HL-60 (cell line): Measurements from ENCODE around the gene ABHD2.

Experiments
- DNase-seq, 2 experiments: peaks; one replicate each; pipeline ENCODE4 v3.0.0-alpha.2; 2010 to 2020; ENCODE audit warnings: low read depth in 1 of 2, low spot score in 1 of 2
- H3K27ac ChIP-seq: fragments of 250-450 bp; sonication (Bioruptor Pico); replicated peaks from 2 replicates; pipeline ENCODE4 v1.5.1; 2020; ENCODE audit warnings: mild to moderate bottlenecking, moderate library complexity
- H3K27me3 ChIP-seq: fragments of 250-450 bp; sonication (Bioruptor Pico); 2 replicates; pipeline ENCODE4 v1.5.1; 2021; ENCODE audit warnings: mild to moderate bottlenecking, moderate library complexity; ENCODE audit not compliant: insufficient read depth, poor library complexity, severe bottlenecking
- H3K4me3 ChIP-seq: replicated peaks from 2 replicates; pipeline ENCODE4 v1.5.1; 2011; ENCODE audit warnings: mild to moderate bottlenecking, control low read depth, low read length; ENCODE audit not compliant: insufficient read depth
- GABPA ChIP-seq: IDR thresholded peaks from 2 replicates; pipeline ENCODE4 v1.6.1; 2012; ENCODE audit warnings: low read depth
- POLR2AphosphoS5 ChIP-seq: IDR thresholded peaks from 2 replicates; pipeline ENCODE4 v1.6.1; 2012; ENCODE audit warnings: low read depth
- SPI1 ChIP-seq: IDR thresholded peaks from 2 replicates; pipeline ENCODE4 v1.6.1; 2012; ENCODE audit warnings: low read depth, mild to moderate bottlenecking, borderline replicate concordance
- TF ChIP-seq, protein P1 (sequence below): IDR thresholded peaks from 2 replicates; pipeline ENCODE4 v1.6.1; 2012; ENCODE audit warnings: low read depth; ENCODE audit not compliant: insufficient replicate concordance
- TF ChIP-seq, protein P2 (sequence below): IDR thresholded peaks from one replicate; pipeline ENCODE4 v1.5.1; 2011; ENCODE audit warnings: low read length, control low read depth, inconsistent platforms; ENCODE audit not compliant: insufficient read depth

ABHD2 gene

GRCh38 chr15:89091627-89092220 is 3.5 kb downstream of the ABHD2 start:
- H3K4me3 ChIP-seq = 0 out of 2 replicates have a peak overlapping the region, but pooled peaks have one; percentile 15

DNA sequence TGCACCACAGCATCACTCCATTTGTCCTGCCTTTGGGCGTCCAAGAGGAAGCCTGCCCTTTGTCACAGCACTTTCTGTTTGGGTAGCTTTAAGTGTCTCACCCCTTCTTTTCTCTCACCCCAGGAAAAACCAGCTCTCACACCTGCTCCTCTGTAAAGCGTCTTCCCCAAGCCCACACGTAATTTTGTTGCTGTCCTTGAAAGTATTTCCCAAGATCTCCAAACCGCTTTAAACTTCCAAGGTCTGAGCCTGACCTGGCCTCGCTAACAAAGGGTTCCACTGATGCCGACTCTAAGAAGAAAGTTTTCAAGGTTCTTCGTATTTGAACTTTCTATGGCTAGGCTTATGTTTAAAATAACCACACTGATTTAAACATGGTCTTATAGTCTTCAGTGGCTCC is 5.3 kb downstream of the ABHD2 start:
- DNase-seq = peak in 1 of 2 experiments; percentile 25
- peak overlapping the region; percentile 69 for H3K27ac ChIP-seq
- H3K4me3 ChIP-seq = no peak overlapping the region
- no peaks in the 10 kb centered on the region for H3K27me3 ChIP-seq
- TF ChIP-seq GABPA = no peak
- no peak for TF ChIP-seq SPI1
- TF ChIP-seq, protein P1, sequence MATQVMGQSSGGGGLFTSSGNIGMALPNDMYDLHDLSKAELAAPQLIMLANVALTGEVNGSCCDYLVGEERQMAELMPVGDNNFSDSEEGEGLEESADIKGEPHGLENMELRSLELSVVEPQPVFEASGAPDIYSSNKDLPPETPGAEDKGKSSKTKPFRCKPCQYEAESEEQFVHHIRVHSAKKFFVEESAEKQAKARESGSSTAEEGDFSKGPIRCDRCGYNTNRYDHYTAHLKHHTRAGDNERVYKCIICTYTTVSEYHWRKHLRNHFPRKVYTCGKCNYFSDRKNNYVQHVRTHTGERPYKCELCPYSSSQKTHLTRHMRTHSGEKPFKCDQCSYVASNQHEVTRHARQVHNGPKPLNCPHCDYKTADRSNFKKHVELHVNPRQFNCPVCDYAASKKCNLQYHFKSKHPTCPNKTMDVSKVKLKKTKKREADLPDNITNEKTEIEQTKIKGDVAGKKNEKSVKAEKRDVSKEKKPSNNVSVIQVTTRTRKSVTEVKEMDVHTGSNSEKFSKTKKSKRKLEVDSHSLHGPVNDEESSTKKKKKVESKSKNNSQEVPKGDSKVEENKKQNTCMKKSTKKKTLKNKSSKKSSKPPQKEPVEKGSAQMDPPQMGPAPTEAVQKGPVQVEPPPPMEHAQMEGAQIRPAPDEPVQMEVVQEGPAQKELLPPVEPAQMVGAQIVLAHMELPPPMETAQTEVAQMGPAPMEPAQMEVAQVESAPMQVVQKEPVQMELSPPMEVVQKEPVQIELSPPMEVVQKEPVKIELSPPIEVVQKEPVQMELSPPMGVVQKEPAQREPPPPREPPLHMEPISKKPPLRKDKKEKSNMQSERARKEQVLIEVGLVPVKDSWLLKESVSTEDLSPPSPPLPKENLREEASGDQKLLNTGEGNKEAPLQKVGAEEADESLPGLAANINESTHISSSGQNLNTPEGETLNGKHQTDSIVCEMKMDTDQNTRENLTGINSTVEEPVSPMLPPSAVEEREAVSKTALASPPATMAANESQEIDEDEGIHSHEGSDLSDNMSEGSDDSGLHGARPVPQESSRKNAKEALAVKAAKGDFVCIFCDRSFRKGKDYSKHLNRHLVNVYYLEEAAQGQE = no peak
- no peak for TF ChIP-seq POLR2AphosphoS5
- TF ChIP-seq, protein P2, sequence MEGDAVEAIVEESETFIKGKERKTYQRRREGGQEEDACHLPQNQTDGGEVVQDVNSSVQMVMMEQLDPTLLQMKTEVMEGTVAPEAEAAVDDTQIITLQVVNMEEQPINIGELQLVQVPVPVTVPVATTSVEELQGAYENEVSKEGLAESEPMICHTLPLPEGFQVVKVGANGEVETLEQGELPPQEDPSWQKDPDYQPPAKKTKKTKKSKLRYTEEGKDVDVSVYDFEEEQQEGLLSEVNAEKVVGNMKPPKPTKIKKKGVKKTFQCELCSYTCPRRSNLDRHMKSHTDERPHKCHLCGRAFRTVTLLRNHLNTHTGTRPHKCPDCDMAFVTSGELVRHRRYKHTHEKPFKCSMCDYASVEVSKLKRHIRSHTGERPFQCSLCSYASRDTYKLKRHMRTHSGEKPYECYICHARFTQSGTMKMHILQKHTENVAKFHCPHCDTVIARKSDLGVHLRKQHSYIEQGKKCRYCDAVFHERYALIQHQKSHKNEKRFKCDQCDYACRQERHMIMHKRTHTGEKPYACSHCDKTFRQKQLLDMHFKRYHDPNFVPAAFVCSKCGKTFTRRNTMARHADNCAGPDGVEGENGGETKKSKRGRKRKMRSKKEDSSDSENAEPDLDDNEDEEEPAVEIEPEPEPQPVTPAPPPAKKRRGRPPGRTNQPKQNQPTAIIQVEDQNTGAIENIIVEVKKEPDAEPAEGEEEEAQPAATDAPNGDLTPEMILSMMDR = no peak

More at GRCh38 chr15:89091627-89092220, 3.5 kb downstream of the ABHD2 start:
- Histone ChIP-seq H3K27me3 (no peaks in the 10 kb centered on the region), H3K27ac (peak overlapping the region; percentile 69)
- DNase-seq = no peak
- TF ChIP-seq POLR2AphosphoS5 (no peak), GABPA (no peak), SPI1 (no peak)
- TF ChIP-seq, protein P2 = no peak

- H3K27me3 ChIP-seq = no peaks in the 10 kb centered on the region
- TF ChIP-seq, protein P1 = no peak
- peak; percentile 56; the same call in 1 of the 2 replicates for TF ChIP-seq SPI1
- H3K27ac ChIP-seq = peak overlapping the region; percentile 69
- no peak overlapping the region for H3K4me3 ChIP-seq
- DNase-seq = no peak
These were observed 6.8 kb downstream of the ABHD2 start for GRCh38 chr15:89095073-89095472.

- DNase-seq = no peak
- no peak for TF ChIP-seq POLR2AphosphoS5
- TF ChIP-seq, protein P1 = no peak
- no peak for TF ChIP-seq SPI1
- TF ChIP-seq, protein P2 = no peak
- TF ChIP-seq GABPA = no peak
- H3K4me3 ChIP-seq = no peak overlapping the region
- H3K27me3 ChIP-seq = no peaks in the 10 kb centered on the region
- H3K27ac ChIP-seq = peak overlapping the region; percentile 69; the same call in 1 of the 2 replicates
These were observed 7.3 kb downstream of the ABHD2 start for GRCh38 chr15:89095556-89095955.
